HepG2 (cell line): Measurements from ENCODE around the gene LPIN3. TPM values are rescaled to one million over a fixed set of nuclear protein-coding genes. Genes with fewer than 3 reads are reported as not detected.

Experiments
- GLI4 ChIP-seq: sonication (generic); formaldehyde crosslinking; IDR thresholded peaks from 2 replicates; pipeline ENCODE4 v1.5.1; 2020; ENCODE audit warnings: missing genetic modification reagents, mild to moderate bottlenecking, moderate library complexity, borderline replicate concordance
- KLF6 ChIP-seq: IDR thresholded peaks from 2 replicates; pipeline ENCODE4 v1.8.0; 2016; ENCODE audit warnings: missing biosample characterization, missing genetic modification reagents
- LBX2 ChIP-seq: sonication (generic); formaldehyde crosslinking; IDR thresholded peaks from 2 replicates; pipeline ENCODE4 v1.5.0; 2020; ENCODE audit warnings: missing genetic modification reagents, mild to moderate bottlenecking, borderline replicate concordance
- MLLT10 ChIP-seq: sonication (generic); formaldehyde crosslinking; IDR thresholded peaks from 2 replicates; pipeline ENCODE4 v1.4.0; 2020; ENCODE audit warnings: missing genetic modification reagents
- PATZ1 ChIP-seq: sonication (generic); formaldehyde crosslinking; IDR thresholded peaks from 2 replicates; pipeline ENCODE4 v1.4.0; 2020; ENCODE audit warnings: missing genetic modification reagents
- PRDM4 ChIP-seq: sonication (generic); formaldehyde crosslinking; IDR thresholded peaks from 2 replicates; pipeline ENCODE4 v1.9.0; 2021; ENCODE audit warnings: missing genetic modification reagents, borderline replicate concordance
- SALL2 ChIP-seq: sonication (generic); formaldehyde crosslinking; IDR thresholded peaks from 2 replicates; pipeline ENCODE4 v1.8.1; 2023; ENCODE audit warnings: mild to moderate bottlenecking, missing genetic modification reagents, inconsistent platforms
- TERF1 ChIP-seq: sonication (generic); formaldehyde crosslinking; IDR thresholded peaks from 2 replicates; pipeline ENCODE4 v1.8.0; 2022; ENCODE audit warnings: mild to moderate bottlenecking, missing genetic modification reagents, moderate library complexity
- ZBTB10 ChIP-seq: sonication (generic); formaldehyde crosslinking; IDR thresholded peaks from 2 replicates; pipeline ENCODE4 v1.4.0; 2020; ENCODE audit warnings: missing genetic modification reagents, borderline replicate concordance
- ZC3H4 ChIP-seq: sonication (generic); formaldehyde crosslinking; IDR thresholded peaks from 2 replicates; pipeline ENCODE4 v1.4.0; 2020; ENCODE audit warnings: missing genetic modification reagents, borderline replicate concordance
- ZNF20 ChIP-seq: sonication (generic); formaldehyde crosslinking; IDR thresholded peaks from 2 replicates; pipeline ENCODE4 v1.4.0; 2020; ENCODE audit warnings: mild to moderate bottlenecking, moderate library complexity, missing genetic modification reagents
- ZNF350 ChIP-seq: sonication (generic); formaldehyde crosslinking; IDR thresholded peaks from 2 replicates; pipeline ENCODE4 v1.4.0; 2020; ENCODE audit warnings: mild to moderate bottlenecking, low read depth, missing genetic modification reagents, borderline replicate concordance
- ZNF605 ChIP-seq: sonication (generic); formaldehyde crosslinking; IDR thresholded peaks from 2 replicates; pipeline ENCODE4 v1.8.0; 2022; ENCODE audit warnings: mild to moderate bottlenecking, missing genetic modification reagents
- ZNF704 ChIP-seq: sonication (generic); formaldehyde crosslinking; IDR thresholded peaks from 2 replicates; pipeline ENCODE4 v1.8.1; 2023; ENCODE audit warnings: mild to moderate bottlenecking, inconsistent platforms, moderate library complexity, missing genetic modification reagents, borderline replicate concordance
- ZNF766 ChIP-seq: sonication (generic); formaldehyde crosslinking; IDR thresholded peaks from 2 replicates; pipeline ENCODE4 v1.5.0; 2020; ENCODE audit warnings: missing genetic modification reagents, borderline replicate concordance
- ZZZ3 ChIP-seq: sonication (generic); formaldehyde crosslinking; IDR thresholded peaks from 2 replicates; pipeline ENCODE4 v1.4.0; 2020; ENCODE audit warnings: missing genetic modification reagents, mild to moderate bottlenecking, borderline replicate concordance
- polyA plus RNA-seq, 8 experiments: library from polyadenylated mRNA; depleted of rRNA in 3 of 8; stranded (reverse) in 7 of 8; unstranded in 1 of 8; fragments of >200 nt; fragmentation: Illumina TruSeq in 4 of 8; extraction: Trizol in 4 of 8; gene quantifications; 2 replicates each; pipeline versions ENCODE4 v1.2.1 to v1.2.3, GENCODE V29; 2011 to 2016; ENCODE audit warnings: low read depth in 4 of 8, missing spikeins in 1 of 8, mixed read lengths in 1 of 8; ENCODE audit not compliant: insufficient read depth in 1 of 8
- total RNA-seq, 5 experiments: library from RNA; depleted of rRNA; stranded (reverse); fragments of >200 nt; fragmentation: Illumina TruSeq; extraction: Trizol; gene quantifications; 2 replicates each; pipeline ENCODE4 v1.2.3, GENCODE V29; 2016; ENCODE audit warnings: low read depth in 1 of 5

The LPIN3 gene
- total and polyA plus RNA-seq, 2 of the 13 experiments (the other 11 are each of a cell fraction or from before 2014, with no cell fraction given): 14.2 to 28.6 TPM

- TF ChIP-seq ZNF605 (CRISPR knock-in tag): peak; percentile 91
- no peak for TF ChIP-seq KLF6 (CRISPR knock-in tag)
- no peak; the same call in 1 of the 2 replicates for TF ChIP-seq ZBTB10
- peak; percentile 66; the same call in 1 of the 2 replicates for TF ChIP-seq SALL2 (CRISPR knock-in tag)
- TF ChIP-seq ZZZ3 (CRISPR knock-in tag): peak; percentile 57; the same call in 1 of the 2 replicates
- no peak for TF ChIP-seq PRDM4
- TF ChIP-seq ZNF350 (CRISPR knock-in tag): peak; percentile 61; the same call in 1 of the 2 replicates
- no peak for TF ChIP-seq MLLT10
- no peak for TF ChIP-seq LBX2 (CRISPR knock-in tag)
- TF ChIP-seq GLI4 (CRISPR knock-in tag): peak; percentile 43; the same call in 1 of the 2 replicates
- peak; percentile 47; the same call in 1 of the 2 replicates for TF ChIP-seq PATZ1
- no peak for TF ChIP-seq ZC3H4 (CRISPR knock-in tag)
- no peak for TF ChIP-seq ZNF704 (CRISPR knock-in tag)
- TF ChIP-seq ZNF20 (CRISPR knock-in tag): no peak
- peak; percentile 82; the same call in 1 of the 2 replicates for TF ChIP-seq ZNF766
- TF ChIP-seq TERF1 (CRISPR knock-in tag): no peak
Observed at GRCh38 chr20:41329435-41330342, 10.9 kb upstream of the LPIN3 start (continued).
